Endothelial cell (in vitro differentiated cells): Measurements from ENCODE around the gene PEX11B. TPM values are rescaled to one million over a fixed set of nuclear protein-coding genes. Genes with fewer than 3 reads are reported as not detected.
A peak's percentile ranks its signal among the peaks of the same experiment; 100 is the strongest.

Source experiments
- DNase-seq: peaks from one replicate; pipeline ENCODE4 v3.0.0; 2021; ENCODE audit warnings: low spot score
- H3K27ac Mint-ChIP-seq: one replicate; pipeline ENCODE4 v1.8.0; 2021; ENCODE audit warnings: mixed read lengths, inconsistent platforms; ENCODE audit not compliant: unreplicated experiment
- H3K27me3 Mint-ChIP-seq: one replicate; pipeline ENCODE4 v1.8.0; 2021; ENCODE audit warnings: mild to moderate bottlenecking, moderate library complexity, mixed read lengths, inconsistent platforms; ENCODE audit not compliant: unreplicated experiment
- H3K36me3 Mint-ChIP-seq: one replicate; pipeline ENCODE4 v1.8.0; 2021; ENCODE audit warnings: mild to moderate bottlenecking, low read depth, mixed read lengths, inconsistent platforms; ENCODE audit not compliant: unreplicated experiment
- H3K4me1 Mint-ChIP-seq: one replicate; pipeline ENCODE4 v1.8.0; 2021; ENCODE audit warnings: mild to moderate bottlenecking, mixed read lengths, inconsistent platforms; ENCODE audit not compliant: unreplicated experiment
- H3K4me3 Mint-ChIP-seq: one replicate; pipeline ENCODE4 v1.8.0; 2021; ENCODE audit warnings: mild to moderate bottlenecking, mixed read lengths, inconsistent platforms; ENCODE audit not compliant: unreplicated experiment
- H3K9me3 Mint-ChIP-seq: one replicate; pipeline ENCODE4 v1.8.0; 2021; ENCODE audit warnings: mixed read lengths, inconsistent platforms; ENCODE audit not compliant: unreplicated experiment
- CTCF ChIP-seq: fragments of 200-600 bp; sonication (generic); IDR thresholded peaks from one replicate; pipeline ENCODE4 v1.5.0; 2021; ENCODE audit warnings: antibody characterized with exemption; ENCODE audit not compliant: unreplicated experiment
- total RNA-seq: library from RNA; stranded (reverse); fragmentation: NEBNext Ultra II Directional; extraction: Animal tissue kit (Norgen Biotek cat#: 25700); gene quantifications from one replicate; pipeline ENCODE4 v1.2.1, GENCODE V29; 2021; ENCODE audit not compliant: unreplicated experiment

Gene PEX11B
- total RNA-seq, 1 donor from 2014 or later, result 34.0 TPM

GRCh38 chr1:145886816-145887215 lies 31.7 kb downstream of the PEX11B start:
- TF ChIP-seq CTCF, result no peak
- peak overlapping the region; percentile 10 for H3K27ac Mint-ChIP-seq
- H3K36me3 Mint-ChIP-seq, result no peaks in the 10 kb centered on the region
- peaks cover 36% of the 10 kb centered on the region for H3K4me1 Mint-ChIP-seq
- peaks cover 9% of the 10 kb centered on the region for H3K27me3 Mint-ChIP-seq
- DNase-seq, result no peak
- H3K4me3 Mint-ChIP-seq, result peak overlapping the region; percentile 80
- H3K9me3 Mint-ChIP-seq, result no peaks in the 10 kb centered on the region

- no peak overlapping the region for H3K27ac Mint-ChIP-seq
- peaks cover 9% of the 10 kb centered on the region for H3K27me3 Mint-ChIP-seq
- TF ChIP-seq CTCF, result no peak
- peak overlapping the region; percentile 80 for H3K4me3 Mint-ChIP-seq
- no peak for DNase-seq
- no peaks in the 10 kb centered on the region for H3K36me3 Mint-ChIP-seq
- H3K9me3 Mint-ChIP-seq, result no peaks in the 10 kb centered on the region
- peaks cover 35% of the 10 kb centered on the region for H3K4me1 Mint-ChIP-seq
Observed at GRCh38 chr1:145886390-145886789, 32.1 kb downstream of the PEX11B start.

- peaks cover 29% of the 10 kb centered on the region for H3K4me1 Mint-ChIP-seq
Observed at GRCh38 chr1:145885738-145886287, 32.7 kb downstream of the PEX11B start, which contains the start of gene ANKRD35. TSS of gene ANKRD35 (minus strand) at chr1:145885866. CDS start at chr1:145885758, 108 bp downstream.

GRCh38 chr1:145884675-145885074 lies 33.8 kb downstream of the PEX11B start:
- Mint-ChIP-seq H3K27ac (no peak overlapping the region), H3K9me3 (no peaks in the 10 kb centered on the region), H3K4me1 (peaks cover 24% of the 10 kb centered on the region), H3K4me3 (peak overlapping the region; percentile 80), H3K36me3 (no peaks in the 10 kb centered on the region), H3K27me3 (peaks cover 9% of the 10 kb centered on the region)
- TF ChIP-seq CTCF, result no peak
- no peak for DNase-seq

More at GRCh38 chr1:145885738-145886287, 32.7 kb downstream of the PEX11B start, which contains the start of gene ANKRD35:
- no peaks in the 10 kb centered on the region for H3K36me3 Mint-ChIP-seq
- no peak within 1 kb of the TSS for H3K27ac Mint-ChIP-seq
- DNase-seq, result peak; percentile 74
- peak within 1 kb of the TSS; percentile 80 for H3K4me3 Mint-ChIP-seq
- no peaks in the 10 kb centered on the region for H3K9me3 Mint-ChIP-seq
- H3K27me3 Mint-ChIP-seq, result peaks cover 9% of the 10 kb centered on the region
- TF ChIP-seq CTCF, result no peak

GRCh38 chr1:145879775-145880174 lies 38.7 kb downstream of the PEX11B start:
- Mint-ChIP-seq H3K4me3 (no peak overlapping the region), H3K27ac (no peak overlapping the region), H3K4me1 (peaks cover 5% of the 10 kb centered on the region), H3K27me3 (peaks cover 8% of the 10 kb centered on the region), H3K9me3 (no peaks in the 10 kb centered on the region), H3K36me3 (no peaks in the 10 kb centered on the region)
- no peak for DNase-seq
- TF ChIP-seq CTCF, result no peak
